GM12864 (cell line): ENCODE measurements around the gene AP2A1.

Source experiments
- DNase-seq: peaks from one replicate; pipeline ENCODE4 v3.0.0-alpha.2; 2011; ENCODE audit warnings: low read depth
- H3K4me3 ChIP-seq: 2 replicates; pipeline ENCODE4 v1.5.1; 2011; ENCODE audit warnings: mild to moderate bottlenecking, low read depth, low read length, control low read depth
- TF ChIP-seq, protein P1 (sequence below): IDR thresholded peaks from 2 replicates; pipeline ENCODE4 v1.5.1; 2011; ENCODE audit warnings: low read depth, mild to moderate bottlenecking, moderate library complexity, low read length, control low read depth, inconsistent platforms; ENCODE audit errors: missing control alignments

Gene AP2A1

DNA sequence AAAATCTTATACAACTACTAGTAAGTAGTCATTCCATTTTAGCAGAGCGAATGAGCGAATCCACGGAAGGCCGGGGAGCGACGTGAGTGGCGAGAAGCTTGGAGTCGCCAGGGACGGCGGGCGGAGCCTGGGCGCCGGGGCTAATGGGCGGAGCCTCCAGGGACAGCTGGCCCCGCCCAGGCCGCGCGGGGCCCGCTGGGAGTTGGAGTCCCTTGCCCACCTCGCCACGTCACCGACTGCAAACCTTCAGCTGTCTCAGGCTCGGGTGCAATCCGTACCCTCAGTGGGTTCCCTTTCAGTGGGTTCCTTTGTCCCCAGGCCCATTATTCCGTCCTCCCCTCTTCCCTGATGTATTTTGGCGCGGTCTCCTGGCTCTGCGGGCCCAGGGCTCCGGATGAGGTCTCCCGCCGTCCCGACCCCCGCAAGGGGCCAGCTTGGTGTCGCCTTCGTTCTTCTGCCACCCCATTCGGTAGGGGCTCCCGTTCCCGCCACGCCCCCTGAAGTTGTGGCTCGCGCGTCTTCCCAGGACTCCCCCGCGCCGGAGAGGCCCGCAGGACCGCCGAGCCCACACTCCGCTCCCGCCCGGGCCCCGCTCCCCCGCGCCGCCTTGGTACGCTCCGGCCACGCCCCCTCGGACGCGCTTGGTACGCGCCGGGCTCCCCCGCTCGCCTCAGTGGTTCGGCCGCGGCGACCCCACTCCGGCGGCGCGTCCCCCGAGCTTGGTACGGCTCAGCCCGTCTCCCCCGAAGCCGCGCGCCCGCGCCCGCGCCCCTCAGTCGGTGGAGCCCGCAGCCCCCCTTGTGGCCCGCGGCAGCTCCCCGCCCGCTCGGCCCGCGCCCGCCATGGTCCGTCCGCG lies 83.9 kb downstream of the AP2A1 start, which contains the start of gene PTOV1:
Gene PTOV1, plus strand, starts transcription at position 673 of the 856 bp plus-strand sequence.
- TF ChIP-seq, protein P1, sequence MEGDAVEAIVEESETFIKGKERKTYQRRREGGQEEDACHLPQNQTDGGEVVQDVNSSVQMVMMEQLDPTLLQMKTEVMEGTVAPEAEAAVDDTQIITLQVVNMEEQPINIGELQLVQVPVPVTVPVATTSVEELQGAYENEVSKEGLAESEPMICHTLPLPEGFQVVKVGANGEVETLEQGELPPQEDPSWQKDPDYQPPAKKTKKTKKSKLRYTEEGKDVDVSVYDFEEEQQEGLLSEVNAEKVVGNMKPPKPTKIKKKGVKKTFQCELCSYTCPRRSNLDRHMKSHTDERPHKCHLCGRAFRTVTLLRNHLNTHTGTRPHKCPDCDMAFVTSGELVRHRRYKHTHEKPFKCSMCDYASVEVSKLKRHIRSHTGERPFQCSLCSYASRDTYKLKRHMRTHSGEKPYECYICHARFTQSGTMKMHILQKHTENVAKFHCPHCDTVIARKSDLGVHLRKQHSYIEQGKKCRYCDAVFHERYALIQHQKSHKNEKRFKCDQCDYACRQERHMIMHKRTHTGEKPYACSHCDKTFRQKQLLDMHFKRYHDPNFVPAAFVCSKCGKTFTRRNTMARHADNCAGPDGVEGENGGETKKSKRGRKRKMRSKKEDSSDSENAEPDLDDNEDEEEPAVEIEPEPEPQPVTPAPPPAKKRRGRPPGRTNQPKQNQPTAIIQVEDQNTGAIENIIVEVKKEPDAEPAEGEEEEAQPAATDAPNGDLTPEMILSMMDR, result no peak
- peak within 1 kb of the TSS; percentile 90 for H3K4me3 ChIP-seq
- DNase-seq, result peak; percentile 61

DNA sequence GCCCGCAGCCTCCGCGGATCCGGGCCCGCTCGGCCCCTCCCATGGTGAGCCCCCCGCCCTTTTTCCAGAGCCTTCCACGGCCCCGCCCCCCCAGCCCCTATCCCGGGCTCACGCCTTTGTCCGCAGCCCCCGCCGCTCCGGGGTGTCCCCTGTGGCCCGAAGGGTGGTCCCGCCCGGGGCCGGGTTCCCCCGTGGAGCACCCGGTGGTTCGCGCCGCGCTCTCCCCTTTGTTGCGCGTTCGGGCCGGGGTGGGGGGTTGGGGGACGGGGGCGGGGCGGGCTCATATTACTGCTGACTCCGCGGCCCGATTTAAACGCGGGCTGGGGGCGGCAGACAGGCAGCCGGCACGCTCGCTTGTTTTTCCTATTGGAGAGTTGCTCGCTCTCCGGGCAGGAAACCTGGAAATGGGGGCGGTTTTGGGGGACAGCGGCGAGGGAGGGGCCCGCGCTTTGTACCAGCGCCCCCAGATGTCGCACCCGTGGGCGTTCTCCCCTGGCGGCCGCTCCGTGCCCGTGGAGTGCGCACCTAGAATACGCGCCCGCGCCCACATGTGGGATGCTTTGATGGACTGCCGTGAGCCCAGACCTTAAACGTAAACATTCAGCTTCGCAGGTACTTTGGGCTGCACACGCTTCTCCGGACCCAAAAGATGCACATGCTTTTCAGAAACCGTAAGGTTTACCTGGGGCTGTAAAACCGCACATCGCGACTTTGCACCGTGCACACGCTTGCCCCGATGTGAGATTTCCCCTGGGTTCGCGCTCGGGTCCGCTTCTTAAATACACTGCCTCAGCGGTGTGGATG lies 84.9 kb downstream of the AP2A1 start:
- TF ChIP-seq, protein P1, result no peak
- no peak for DNase-seq
- peak overlapping the region; percentile 90 for H3K4me3 ChIP-seq

GRCh38 chr19:49852631-49853126 lies 85.9 kb downstream of the AP2A1 start:
- DNase-seq, result no peak
- H3K4me3 ChIP-seq, result no peak overlapping the region; the same call in 1 of the 2 replicates
- TF ChIP-seq, protein P1, result no peak

GRCh38 chr19:49853852-49854377 lies 87.1 kb downstream of the AP2A1 start:
- no peak for DNase-seq
- TF ChIP-seq, protein P1, result no peak
- H3K4me3 ChIP-seq, result no peak overlapping the region

DNA sequence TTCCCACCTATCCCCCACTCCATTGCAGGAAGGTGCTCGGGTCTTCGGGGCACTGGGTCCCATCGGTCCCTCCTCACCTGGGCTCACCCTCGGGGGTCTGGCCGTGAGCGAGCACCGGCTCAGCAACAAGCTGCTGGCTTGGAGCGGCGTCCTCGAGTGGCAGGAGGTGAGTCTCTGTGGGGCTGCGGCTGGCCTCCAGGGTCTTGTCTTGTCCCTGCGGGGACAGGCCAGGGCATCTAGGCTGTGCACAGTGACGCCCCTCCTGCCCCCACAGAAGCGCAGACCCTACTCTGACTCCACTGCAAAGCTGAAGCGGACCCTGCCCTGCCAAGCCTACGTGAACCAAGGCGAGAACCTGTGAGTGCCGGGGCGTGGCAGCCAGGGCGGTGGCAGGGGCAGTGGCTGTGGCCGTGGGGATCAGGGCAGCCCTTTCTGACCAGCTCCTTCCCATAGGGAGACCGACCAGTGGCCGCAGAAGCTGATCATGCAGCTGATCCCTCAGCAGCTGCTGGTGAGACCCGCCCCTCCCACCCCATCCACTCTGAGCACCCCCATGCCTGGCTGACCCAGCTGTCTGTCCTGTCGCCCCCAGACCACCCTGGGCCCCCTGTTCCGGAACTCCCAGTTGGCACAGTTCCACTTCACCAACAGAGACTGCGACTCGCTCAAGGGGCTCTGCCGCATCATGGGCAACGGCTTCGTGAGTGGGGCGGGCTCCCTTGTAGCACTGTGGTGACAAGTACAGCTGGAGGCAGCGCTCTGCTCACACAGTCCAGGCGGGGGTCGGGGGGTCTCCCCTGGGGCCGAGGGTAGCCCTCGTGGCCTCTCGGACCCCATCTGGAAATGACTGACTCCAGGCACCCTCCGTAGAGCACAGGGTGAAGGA lies 87.8 kb downstream of the AP2A1 start:
- no peak overlapping the region for H3K4me3 ChIP-seq
- no peak for DNase-seq
- TF ChIP-seq, protein P1, result no peak

DNA sequence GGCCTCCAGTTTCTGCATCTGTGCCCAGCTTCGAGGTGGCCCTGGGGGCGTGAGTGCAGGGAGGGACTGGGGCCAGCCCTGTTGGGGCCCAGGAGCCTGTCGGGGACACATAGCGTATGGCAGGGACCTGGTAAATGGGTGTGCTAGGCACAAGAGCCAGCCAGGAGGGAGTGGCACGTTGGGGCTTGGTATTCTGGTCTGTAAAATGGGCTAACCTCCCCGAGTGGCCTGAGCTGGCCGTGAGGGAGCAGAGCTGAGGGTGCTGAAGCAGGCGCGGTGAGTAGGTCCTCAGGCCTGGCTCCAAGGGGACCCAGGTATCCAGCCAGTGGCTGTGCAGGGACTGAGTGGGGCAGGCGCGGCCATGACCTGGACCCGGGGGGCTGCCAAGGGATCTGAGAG lies 88.5 kb downstream of the AP2A1 start:
- no peak for DNase-seq
- H3K4me3 ChIP-seq, result no peak overlapping the region
- TF ChIP-seq, protein P1, result no peak
